ENCODE results near the gene ZNF638.

The ZNF638 gene

GRCh38 chr2:71323386-71323785 is 8.2 kb upstream of the ZNF638 start:
- H3K27ac ChIP-seq, result no peak overlapping the region
- TF ChIP-seq CTCF (conservative IDR thresholded peaks at IDR 0.05), result no peak

GRCh38 chr2:71326968-71327367 is 4.6 kb upstream of the ZNF638 start:
- TF ChIP-seq CTCF (conservative IDR thresholded peaks at IDR 0.05), result no peak
- H3K27ac ChIP-seq, result no peak overlapping the region

DNA sequence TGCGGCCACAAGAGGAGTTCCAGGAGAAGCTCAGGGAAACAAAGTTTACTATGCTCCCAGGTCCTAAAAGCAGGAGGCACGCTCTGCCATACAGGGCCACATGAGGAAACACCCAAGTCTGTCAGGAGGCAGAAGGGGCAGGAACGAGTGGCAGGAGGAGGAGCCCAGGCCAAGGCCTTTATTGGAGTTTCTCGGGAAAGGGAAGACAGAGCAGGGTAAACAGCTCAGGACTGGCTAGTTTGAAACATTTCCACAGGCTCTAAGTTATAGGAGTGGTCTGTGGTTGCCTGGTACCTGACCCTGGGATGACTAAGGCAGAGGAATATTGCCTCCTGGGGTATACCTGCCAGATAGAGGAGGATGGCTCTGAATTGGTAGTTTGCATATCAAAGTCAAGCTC is 3.7 kb upstream of the ZNF638 start:
- no peak for TF ChIP-seq CTCF (conservative IDR thresholded peaks at IDR 0.05)
- H3K27ac ChIP-seq, result 0 out of 2 replicates have a peak overlapping the region, but pooled peaks have one; percentile 20

- TF ChIP-seq CTCF (conservative IDR thresholded peaks at IDR 0.05), result no peak
- H3K27ac ChIP-seq, result no peak overlapping the region
These were observed 1.4 kb upstream of the ZNF638 start for GRCh38 chr2:71330155-71330554.

DNA sequence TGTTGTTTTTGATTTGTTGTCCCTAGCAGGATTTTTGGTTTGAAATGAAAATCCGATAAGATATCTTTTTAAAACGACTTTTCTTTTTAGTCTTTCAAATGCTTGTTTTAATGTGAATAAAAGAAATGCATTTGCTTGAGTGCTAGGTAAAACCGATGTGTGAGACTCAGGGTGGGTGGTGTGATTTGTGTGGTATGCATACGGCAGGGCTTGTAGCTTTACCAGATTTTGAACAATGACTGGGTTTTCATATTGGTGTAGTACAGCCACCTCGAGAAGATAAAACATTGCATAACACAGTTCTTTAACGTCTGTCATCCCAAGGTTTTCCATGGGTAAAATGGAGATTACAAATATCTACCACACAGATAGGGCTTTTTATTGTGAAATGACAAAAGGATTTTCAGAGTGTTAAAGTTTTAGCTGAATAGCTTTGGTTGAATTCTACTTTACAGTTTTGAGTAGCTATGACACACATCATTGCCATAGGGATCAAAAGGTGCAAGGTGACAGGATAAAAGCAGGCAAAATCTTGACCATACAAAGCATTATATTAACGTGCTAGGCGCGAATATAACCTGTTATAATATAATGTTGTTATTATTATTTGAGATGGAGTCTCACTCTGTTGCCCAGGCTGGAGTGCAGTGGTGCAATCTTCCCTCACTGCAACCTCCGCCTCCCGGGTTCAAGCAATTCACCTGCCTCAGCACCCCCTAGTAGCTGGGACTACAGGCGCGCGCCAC is 824 bp upstream of the ZNF638 start:
- H3K27ac ChIP-seq, result peak overlapping the region; percentile 89; the same call in 1 of the 2 replicates

GRCh38 chr2:71331331-71331580 is 326 bp upstream of the ZNF638 start:
- H3K27ac ChIP-seq, result peak overlapping the region; percentile 89

More for the DNA sequence above, 824 bp upstream of the ZNF638 start:
- TF ChIP-seq CTCF (conservative IDR thresholded peaks at IDR 0.05), result no peak

DNA sequence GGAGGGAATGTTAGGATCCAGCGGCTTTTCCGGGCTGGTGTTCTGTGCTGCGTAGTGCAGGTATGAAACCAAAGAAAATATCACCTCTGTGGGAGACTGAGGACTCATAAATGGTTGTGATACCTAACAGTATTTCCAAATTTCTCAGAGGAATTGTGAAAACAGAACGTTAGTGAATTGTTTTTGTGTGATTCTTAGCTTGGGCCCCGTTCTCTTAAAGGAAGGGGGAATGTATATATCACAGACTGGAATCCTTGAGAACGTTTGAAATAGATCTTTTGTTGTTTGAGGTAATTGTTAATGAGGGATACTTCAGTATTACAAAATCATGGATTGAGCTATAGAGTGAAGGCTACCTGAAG is 834 bp downstream of the ZNF638 start:
- TF ChIP-seq CTCF (conservative IDR thresholded peaks at IDR 0.05), result no peak
- peak overlapping the region; percentile 89 for H3K27ac ChIP-seq

GRCh38 chr2:71333619-71334018 is 2.0 kb downstream of the ZNF638 start:
- peak overlapping the region; percentile 89; the same call in 1 of the 2 replicates for H3K27ac ChIP-seq
- TF ChIP-seq CTCF (conservative IDR thresholded peaks at IDR 0.05), result no peak

Measured in VCaP (cell line).